Calu3 (cell line): ENCODE measurements around the gene IFI16. TPM values are rescaled to one million over a fixed set of nuclear protein-coding genes. Genes with fewer than 3 reads are reported as not detected.

Source experiments
- BruUV-seq: library from RNA; stranded (reverse); fragments of 400-500 nt; replicated peaks from 2 replicates; lab custom pipeline; 2021; lab: Mats Ljungman, UMichigan
- CTCF ChIA-PET: fragments of 300-600 bp; sonication (Branson Sonifier 250); formaldehyde crosslinking; loops from one replicate; lab custom pipeline; 2022; ENCODE audit warnings: antibody characterized with exemption; lab: Charles Lee
- DNase-seq: peaks from one replicate; pipeline ENCODE4 v3.0.0; 2022
- H3K27ac Mint-ChIP-seq: one replicate; pipeline ENCODE4 v1.8.0; 2022; ENCODE audit warnings: mixed read lengths; ENCODE audit not compliant: unreplicated experiment
- H3K27me3 Mint-ChIP-seq: one replicate; pipeline ENCODE4 v1.8.0; 2022; ENCODE audit warnings: mixed read lengths; ENCODE audit not compliant: unreplicated experiment
- H3K36me3 Mint-ChIP-seq: one replicate; pipeline ENCODE4 v1.8.0; 2022; ENCODE audit warnings: mild to moderate bottlenecking, moderate library complexity, mixed read lengths; ENCODE audit not compliant: insufficient read depth, unreplicated experiment
- H3K4me1 Mint-ChIP-seq: one replicate; pipeline ENCODE4 v1.8.0; 2022; ENCODE audit warnings: mild to moderate bottlenecking, low read depth, mixed read lengths; ENCODE audit not compliant: unreplicated experiment
- H3K4me3 Mint-ChIP-seq: one replicate; pipeline ENCODE4 v1.8.0; 2022; ENCODE audit warnings: mild to moderate bottlenecking, low read depth, moderate library complexity, mixed read lengths; ENCODE audit not compliant: unreplicated experiment
- H3K9me3 Mint-ChIP-seq: one replicate; pipeline ENCODE4 v1.8.0; 2022; ENCODE audit warnings: low read depth, mixed read lengths; ENCODE audit not compliant: unreplicated experiment
- CTCF ChIP-seq: fragments of 200-600 bp; IDR thresholded peaks from one replicate; pipeline ENCODE4 v1.8.0; 2022; ENCODE audit warnings: antibody characterized with exemption; ENCODE audit not compliant: unreplicated experiment
- intact Hi-C: fragments of 100-400 bp; cut with micrococcal nuclease; formaldehyde crosslinking; loops from one replicate; pipeline ENCODE4 v1.10.0; 2022; ENCODE audit not compliant: unreplicated experiment
- total RNA-seq: library from RNA; stranded (reverse); gene quantifications from 2 replicates; pipeline ENCODE4 v1.2.3, GENCODE V29; 2022

Gene IFI16
- total RNA-seq, 1 experiment from 2014 or later, result 52.8 TPM

- Mint-ChIP-seq H3K27me3 (no peaks in the 10 kb centered on the region), H3K4me3 (no peak overlapping the region), H3K4me1 (no peaks in the 10 kb centered on the region), H3K27ac (no peak overlapping the region), H3K36me3 (no peaks in the 10 kb centered on the region), H3K9me3 (no peaks in the 10 kb centered on the region)
- TF ChIP-seq CTCF, result no peak
- intact Hi-C loops, result no loop called here
- no TSS peak for BruUV-seq
- CTCF ChIA-PET, result no interaction called here
- no peak for DNase-seq
Measured at GRCh38 chr1:159065106-159065505, 55.4 kb downstream of the IFI16 start.

GRCh38 chr1:159066108-159066507 lies 56.4 kb downstream of the IFI16 start:
- BruUV-seq, result no TSS peak
- CTCF ChIA-PET, result no interaction called here
- Mint-ChIP-seq H3K36me3 (no peaks in the 10 kb centered on the region), H3K4me1 (no peaks in the 10 kb centered on the region), H3K4me3 (no peak overlapping the region), H3K27me3 (no peaks in the 10 kb centered on the region), H3K27ac (no peak overlapping the region), H3K9me3 (no peaks in the 10 kb centered on the region)
- DNase-seq, result no peak
- intact Hi-C loops, result no loop called here
- no peak for TF ChIP-seq CTCF

GRCh38 chr1:159067699-159068621 lies 58.3 kb downstream of the IFI16 start:
- H3K27me3 Mint-ChIP-seq, result no peaks in the 10 kb centered on the region
- intact Hi-C loops, result no loop called here
- no peaks in the 10 kb centered on the region for H3K9me3 Mint-ChIP-seq
- no peak overlapping the region for H3K27ac Mint-ChIP-seq
- CTCF ChIA-PET, result interaction anchor here (0.7 kb wide), 1 partner anchor 58 kb away, joined by 3 read pairs; the partner anchor contains the start of gene IFI16
- no peaks in the 10 kb centered on the region for H3K4me1 Mint-ChIP-seq
- BruUV-seq, result no TSS peak
- no peak for DNase-seq
- H3K36me3 Mint-ChIP-seq, result no peaks in the 10 kb centered on the region
- TF ChIP-seq CTCF, result no peak
- no peak overlapping the region for H3K4me3 Mint-ChIP-seq

- Mint-ChIP-seq H3K4me3 (no peak overlapping the region), H3K27ac (no peak overlapping the region), H3K27me3 (no peaks in the 10 kb centered on the region), H3K36me3 (no peaks in the 10 kb centered on the region), H3K9me3 (no peaks in the 10 kb centered on the region), H3K4me1 (no peaks in the 10 kb centered on the region)
- CTCF ChIA-PET, result interaction anchor here (0.7 kb wide), 2 partner anchors 9 to 59 kb away, joined by 3 read pairs; partner anchors contain the start of gene IFI16
- no peak for TF ChIP-seq CTCF
- intact Hi-C loops, result no loop called here
- DNase-seq, result no peak
- BruUV-seq, result no TSS peak
Measured at GRCh38 chr1:159068886-159069285, 59.2 kb downstream of the IFI16 start.
